ENCODE measurements around the gene FOXP4.

The FOXP4 gene, protein sequence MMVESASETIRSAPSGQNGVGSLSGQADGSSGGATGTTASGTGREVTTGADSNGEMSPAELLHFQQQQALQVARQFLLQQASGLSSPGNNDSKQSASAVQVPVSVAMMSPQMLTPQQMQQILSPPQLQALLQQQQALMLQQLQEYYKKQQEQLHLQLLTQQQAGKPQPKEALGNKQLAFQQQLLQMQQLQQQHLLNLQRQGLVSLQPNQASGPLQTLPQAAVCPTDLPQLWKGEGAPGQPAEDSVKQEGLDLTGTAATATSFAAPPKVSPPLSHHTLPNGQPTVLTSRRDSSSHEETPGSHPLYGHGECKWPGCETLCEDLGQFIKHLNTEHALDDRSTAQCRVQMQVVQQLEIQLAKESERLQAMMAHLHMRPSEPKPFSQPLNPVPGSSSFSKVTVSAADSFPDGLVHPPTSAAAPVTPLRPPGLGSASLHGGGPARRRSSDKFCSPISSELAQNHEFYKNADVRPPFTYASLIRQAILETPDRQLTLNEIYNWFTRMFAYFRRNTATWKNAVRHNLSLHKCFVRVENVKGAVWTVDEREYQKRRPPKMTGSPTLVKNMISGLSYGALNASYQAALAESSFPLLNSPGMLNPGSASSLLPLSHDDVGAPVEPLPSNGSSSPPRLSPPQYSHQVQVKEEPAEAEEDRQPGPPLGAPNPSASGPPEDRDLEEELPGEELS

GRCh38 chr6:41545703-41546474, at the start of gene FOXP4:
TSS of gene FOXP4 (plus strand) at chr6:41546381. CDS start at chr6:41565761, 19,380 bp downstream.
- peak; percentile 91 to 94 for ATAC-seq

GRCh38 chr6:41497573-41497972, 48.6 kb upstream of the FOXP4 start:
- ATAC-seq = no peak

DNA sequence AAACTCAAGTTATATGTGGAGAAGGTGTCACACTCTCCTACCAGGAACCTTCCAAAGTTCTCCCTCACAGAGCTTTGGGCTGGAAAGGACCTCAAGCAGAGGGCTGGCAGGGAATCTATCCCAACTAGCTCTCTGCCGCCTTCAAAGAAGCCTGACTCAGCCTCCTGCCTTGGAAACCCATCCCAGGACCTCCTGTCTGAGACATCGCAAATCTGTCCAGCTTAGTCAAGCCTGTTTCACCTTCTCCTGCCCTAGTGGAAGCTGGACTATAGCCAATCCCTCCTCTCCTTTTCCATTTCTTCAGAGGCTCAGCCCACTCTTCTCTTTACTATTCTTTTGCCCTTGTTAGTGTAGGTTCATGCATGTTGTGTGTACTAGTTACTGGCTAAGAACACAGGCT, 48.2 kb upstream of the FOXP4 start:
- no peak for ATAC-seq

DNA sequence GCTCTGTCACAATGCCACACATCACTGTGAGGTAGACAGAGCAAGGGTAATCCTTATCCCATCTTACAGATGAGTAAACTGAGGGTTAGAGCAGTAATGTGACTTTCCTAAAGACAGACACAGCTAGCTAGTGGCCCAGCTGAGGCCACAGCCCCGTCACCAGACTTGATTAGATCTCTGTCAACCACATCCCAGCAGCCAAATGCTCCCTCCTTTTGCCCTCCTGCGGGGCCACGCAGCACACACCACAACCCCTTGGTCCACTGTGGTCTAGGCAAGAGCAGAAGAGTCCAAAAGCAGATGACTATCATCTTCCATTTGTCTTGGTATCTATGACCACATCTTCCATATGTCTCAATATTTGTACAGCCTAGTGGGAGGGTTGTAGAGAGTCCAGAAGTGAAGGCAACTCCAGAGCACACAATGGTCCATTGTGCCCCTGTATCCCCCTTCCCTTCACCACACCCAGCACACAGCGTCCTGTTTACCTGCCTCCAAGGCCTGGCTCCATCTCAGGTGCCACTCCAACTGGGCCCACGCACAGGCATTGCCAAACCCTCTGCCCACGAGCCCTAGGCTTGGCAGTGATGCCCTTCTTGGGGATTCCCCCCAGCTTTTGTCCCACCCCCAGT, 47.1 kb upstream of the FOXP4 start:
- ATAC-seq = no peak

DNA sequence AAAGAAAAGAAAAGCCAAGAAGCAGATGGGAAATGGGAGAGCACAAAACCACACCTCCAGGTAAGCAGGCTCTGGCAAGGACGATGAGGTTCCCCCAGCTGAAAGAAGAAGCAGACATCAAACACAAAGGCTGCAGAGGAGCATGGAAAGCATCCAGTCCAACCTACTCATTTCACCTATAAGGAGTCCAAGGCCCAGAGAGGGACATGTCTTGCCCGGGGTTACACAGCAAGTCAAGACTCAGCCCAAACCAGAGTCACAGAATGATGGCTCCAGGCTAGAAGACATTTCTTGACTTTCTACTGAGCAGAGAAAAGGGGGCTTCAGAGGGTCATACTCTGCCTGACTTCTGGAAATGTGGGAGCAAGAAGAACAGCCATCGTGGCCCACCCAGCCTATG, 45.6 kb upstream of the FOXP4 start:
- no peak for ATAC-seq

DNA sequence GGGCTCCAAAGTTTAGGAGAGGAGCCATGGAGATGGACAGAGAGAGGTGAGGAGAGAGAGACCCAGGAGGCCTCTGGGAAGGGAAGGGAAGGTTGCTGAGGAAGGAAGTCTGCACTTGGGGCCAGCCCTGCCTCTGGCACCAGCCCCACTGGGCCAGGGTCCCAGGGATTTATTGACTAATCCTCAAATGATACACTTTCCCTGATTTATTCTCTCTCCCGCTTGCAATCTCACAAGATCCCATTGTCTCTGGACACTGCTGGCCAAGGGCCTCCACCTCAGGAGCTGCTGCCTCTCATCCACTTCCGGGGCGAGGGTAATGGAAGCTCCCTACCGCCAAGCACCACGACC, 43.6 kb upstream of the FOXP4 start:
- ATAC-seq = no peak

GRCh38 chr6:41502917-41503671, 43.1 kb upstream of the FOXP4 start:
- ATAC-seq = no peak

- peak; percentile 32 to 48 for ATAC-seq
These were observed 42.2 kb upstream of the FOXP4 start for GRCh38 chr6:41503827-41504465.

- no peak for ATAC-seq
These were observed 41.6 kb upstream of the FOXP4 start for GRCh38 chr6:41504466-41505121.

- ATAC-seq = no peak
These were observed 40.8 kb upstream of the FOXP4 start for GRCh38 chr6:41505122-41506049.

DNA sequence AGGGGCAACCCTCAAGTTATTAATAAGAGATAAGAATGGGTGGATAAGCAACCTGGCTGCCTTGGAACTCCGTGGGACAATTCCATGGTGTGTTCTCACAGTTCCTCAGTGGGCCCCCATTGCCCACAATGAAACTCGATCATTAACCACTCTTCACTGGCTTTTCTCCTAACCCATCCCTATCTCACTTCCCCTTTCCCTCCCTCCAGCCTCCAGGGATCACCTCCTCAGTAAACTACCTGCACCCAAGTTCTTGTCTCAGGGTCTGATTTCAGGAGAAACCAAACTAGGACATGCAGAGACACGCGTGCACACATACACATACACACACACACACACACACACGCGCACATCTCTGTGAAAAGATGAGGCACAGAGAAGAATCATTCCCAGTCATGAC, 37.7 kb upstream of the FOXP4 start:
- no peak for ATAC-seq

GRCh38 chr6:41509580-41509979, 36.6 kb upstream of the FOXP4 start:
- ATAC-seq = no peak

- ATAC-seq = no peak
These were observed 34.6 kb upstream of the FOXP4 start for GRCh38 chr6:41511443-41512060.

DNA sequence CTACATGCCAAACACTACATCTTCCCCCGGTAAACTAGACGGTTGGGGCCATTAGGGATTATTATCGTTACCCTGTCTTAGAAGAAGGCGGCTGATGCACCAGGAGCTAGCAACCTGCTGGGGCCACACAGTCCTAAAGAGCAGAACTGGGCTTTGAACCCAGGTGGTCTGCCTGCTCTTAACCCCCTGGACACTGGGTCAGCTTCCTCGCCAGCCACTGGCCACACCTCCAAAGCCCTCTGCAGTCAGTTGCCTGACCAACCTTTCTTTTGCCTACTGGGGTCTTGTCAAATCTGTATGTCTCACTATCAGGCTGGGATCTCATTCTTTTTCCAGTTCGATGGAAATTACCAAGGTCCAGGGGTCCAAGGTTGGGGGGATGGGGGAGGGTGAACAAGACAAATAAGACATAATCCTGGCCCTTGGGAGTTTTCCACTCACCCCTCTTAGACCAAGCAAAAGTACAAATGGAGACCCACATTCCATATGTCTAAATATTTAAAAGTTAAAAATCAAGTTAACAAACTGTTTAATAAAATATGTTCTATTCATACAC, 34.0 kb upstream of the FOXP4 start:
- ATAC-seq = no peak

GRCh38 chr6:41515995-41516394, 30.2 kb upstream of the FOXP4 start:
- no peak for ATAC-seq

- ATAC-seq = no peak
These were observed 28.1 kb upstream of the FOXP4 start for GRCh38 chr6:41518118-41518517.

- ATAC-seq = no peak
These were observed 26.9 kb upstream of the FOXP4 start for GRCh38 chr6:41519305-41519744.

DNA sequence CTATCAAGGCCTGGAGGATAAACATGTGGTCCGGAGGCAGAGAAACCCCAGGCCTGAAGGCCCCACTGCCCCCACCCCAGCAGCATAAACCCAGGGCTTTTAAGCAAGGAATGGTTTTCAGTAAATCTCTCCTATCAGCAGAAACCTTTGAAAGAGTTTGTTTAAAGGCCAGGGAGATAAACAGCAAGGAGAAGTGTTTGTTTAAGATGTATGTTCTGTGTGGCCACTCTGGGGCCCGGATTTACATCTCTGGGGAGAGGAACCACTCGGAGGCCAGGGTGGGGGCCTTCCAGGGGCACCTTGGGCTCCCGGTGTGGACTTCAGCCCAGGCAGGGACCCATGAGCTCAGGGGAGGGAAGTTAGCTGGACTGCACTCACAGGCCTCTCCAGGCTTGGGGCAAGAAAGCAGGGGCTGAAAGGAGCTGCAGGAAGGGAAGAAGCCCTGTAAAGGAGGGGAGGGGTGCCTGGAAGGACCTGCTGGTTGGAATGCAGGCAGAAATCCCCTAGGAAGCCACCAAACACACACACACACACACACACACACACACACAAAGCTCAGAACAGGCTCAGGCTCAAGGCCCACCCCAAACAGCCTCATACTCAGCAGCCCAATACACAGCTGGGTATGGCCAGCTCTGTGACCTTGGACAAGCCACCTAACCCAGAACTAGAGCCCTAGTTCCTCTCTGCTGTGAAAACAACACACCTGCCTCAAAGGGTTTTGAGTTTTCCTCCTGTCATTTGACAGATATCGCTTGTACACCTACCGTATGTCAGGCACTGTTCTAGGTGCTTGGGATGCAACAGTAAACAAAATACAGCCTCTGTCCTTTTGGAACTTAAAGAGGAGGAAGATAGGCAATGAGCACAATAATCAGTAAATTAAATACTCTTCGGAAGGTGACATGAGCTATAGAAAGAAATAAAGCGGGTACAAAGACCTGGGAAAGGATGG, 26.2 kb upstream of the FOXP4 start:
- ATAC-seq = no peak

Measured in activated CD4-positive, CD25-positive, alpha-beta regulatory T cell treated with anti-CD3 and anti-CD28 coated beads, Interleukin-2, amount 50 U/mL, for 24 hours (primary cell).